ES-I3 (cell line): ENCODE results near the gene APMAP.
"Not testable (repeated sequence)": the region's sequence is repeated elsewhere in the genome, so short reads cannot be mapped to it uniquely, and the experiment has no call there.

ENCODE experiments used
- H3K36me3 ChIP-seq: 2 replicates; pipeline ENCODE4 v1.6.1; 2013; ENCODE audit warnings: mild to moderate bottlenecking, low read length, control low read depth, moderate library complexity; ENCODE audit not compliant: insufficient read depth
- H3K4me1 ChIP-seq: 2 replicates; pipeline ENCODE4 v1.6.1; 2013; ENCODE audit warnings: mild to moderate bottlenecking, control low read depth, low read length; ENCODE audit not compliant: insufficient read depth
- H3K9ac ChIP-seq: 2 replicates; pipeline ENCODE4 v1.6.1; 2013; ENCODE audit warnings: low read depth, mild to moderate bottlenecking, low read length, moderate library complexity
- H3K9me3 ChIP-seq: 2 replicates; pipeline ENCODE4 v1.6.1; 2013; ENCODE audit warnings: mild to moderate bottlenecking, low read length, moderate library complexity; ENCODE audit not compliant: control insufficient read depth, insufficient read depth

The APMAP gene

GRCh38 chr20:24954151-24954550 lies 38.4 kb downstream of the APMAP start:
- no peaks in the 10 kb centered on the region for H3K4me1 ChIP-seq
- H3K9ac ChIP-seq = no peak overlapping the region
- no peaks in the 10 kb centered on the region for H3K9me3 ChIP-seq
- H3K36me3 ChIP-seq = no peaks in the 10 kb centered on the region; the same call in none of the 2 replicates

- Histone ChIP-seq H3K36me3 (no peaks in the 10 kb centered on the region; the same call in none of the 2 replicates), H3K9me3 (no peaks in the 10 kb centered on the region), H3K9ac (no peak overlapping the region), H3K4me1 (no peaks in the 10 kb centered on the region)
These were observed 38.9 kb downstream of the APMAP start for GRCh38 chr20:24953621-24954133.

DNA sequence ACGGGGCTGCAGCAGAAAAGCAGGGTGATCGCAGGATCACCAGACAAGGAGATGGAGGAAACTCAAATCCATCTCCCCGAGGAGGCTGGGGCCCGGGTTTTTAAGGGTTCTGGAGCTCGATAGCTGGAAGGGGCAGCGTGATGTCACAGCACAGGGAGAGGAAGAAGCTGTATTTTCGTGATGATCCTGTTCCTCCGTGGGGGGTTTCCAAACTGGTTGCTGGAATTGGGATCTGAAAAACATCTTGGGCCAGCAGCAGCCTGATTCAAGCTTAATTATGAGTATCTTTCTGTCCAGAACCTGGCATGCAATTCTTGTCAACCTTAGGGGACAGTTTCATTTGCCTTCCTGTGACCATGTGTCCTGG lies 39.4 kb downstream of the APMAP start:
- Histone ChIP-seq H3K4me1 (no peaks in the 10 kb centered on the region), H3K9me3 (no peaks in the 10 kb centered on the region), H3K36me3 (no peaks in the 10 kb centered on the region; the same call in none of the 2 replicates), H3K9ac (no peak overlapping the region)

- no peaks in the 10 kb centered on the region; the same call in 1 of the 2 replicates for H3K36me3 ChIP-seq
- no peaks in the 10 kb centered on the region for H3K9me3 ChIP-seq
- no peaks in the 10 kb centered on the region for H3K4me1 ChIP-seq
- H3K9ac ChIP-seq = no peak overlapping the region
These were observed 40.0 kb downstream of the APMAP start for GRCh38 chr20:24952376-24953208.

GRCh38 chr20:24951536-24952083 lies 40.9 kb downstream of the APMAP start:
- H3K4me1 ChIP-seq = no peaks in the 10 kb centered on the region
- H3K9me3 ChIP-seq = no peaks in the 10 kb centered on the region
- no peaks in the 10 kb centered on the region; the same call in 1 of the 2 replicates for H3K36me3 ChIP-seq
- H3K9ac ChIP-seq = no peak overlapping the region

- no peaks in the 10 kb centered on the region for H3K4me1 ChIP-seq
- no peak overlapping the region for H3K9ac ChIP-seq
- no peaks in the 10 kb centered on the region for H3K9me3 ChIP-seq
- H3K36me3 ChIP-seq = no peaks in the 10 kb centered on the region; the same call in 1 of the 2 replicates
These were observed 41.6 kb downstream of the APMAP start for GRCh38 chr20:24950836-24951525.

- no peaks in the 10 kb centered on the region for H3K9me3 ChIP-seq
- no peak overlapping the region for H3K9ac ChIP-seq
- H3K4me1 ChIP-seq = no peaks in the 10 kb centered on the region
- no peaks in the 10 kb centered on the region; the same call in 1 of the 2 replicates for H3K36me3 ChIP-seq
These were observed 42.3 kb downstream of the APMAP start for GRCh38 chr20:24950128-24950835.

DNA sequence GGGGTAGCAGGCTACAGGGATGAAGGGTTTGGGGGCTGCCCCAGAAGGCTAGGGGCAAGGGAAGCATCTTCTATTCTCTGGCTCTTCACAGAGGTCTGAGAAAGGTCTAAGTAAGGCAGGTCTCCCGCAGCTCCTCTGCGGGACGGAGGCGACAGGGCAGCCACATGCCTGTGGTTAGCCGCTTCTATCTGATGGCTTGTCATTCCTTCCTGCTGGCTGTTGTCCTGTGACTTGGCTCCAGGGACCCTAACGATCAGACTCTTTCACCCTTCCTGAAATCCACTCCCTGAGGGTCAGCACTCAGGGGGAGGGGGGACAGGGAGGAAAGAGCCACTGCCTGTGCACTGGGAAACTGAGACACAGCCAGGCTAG lies 42.8 kb downstream of the APMAP start:
- no peaks in the 10 kb centered on the region for H3K9me3 ChIP-seq
- no peaks in the 10 kb centered on the region for H3K4me1 ChIP-seq
- no peaks in the 10 kb centered on the region; the same call in 1 of the 2 replicates for H3K36me3 ChIP-seq
- no peak overlapping the region for H3K9ac ChIP-seq

- Histone ChIP-seq H3K9me3 (no peaks in the 10 kb centered on the region), H3K36me3 (no peaks in the 10 kb centered on the region; the same call in 1 of the 2 replicates), H3K4me1 (no peaks in the 10 kb centered on the region), H3K9ac (no peak within 1 kb of the TSS)
These were observed 43.4 kb downstream of the APMAP start, which contains the start of gene CST7 for GRCh38 chr20:24948939-24949679. TSS of gene CST7 (plus strand) at chr20:24949269. CDS start at chr20:24949506, 237 bp downstream.

DNA sequence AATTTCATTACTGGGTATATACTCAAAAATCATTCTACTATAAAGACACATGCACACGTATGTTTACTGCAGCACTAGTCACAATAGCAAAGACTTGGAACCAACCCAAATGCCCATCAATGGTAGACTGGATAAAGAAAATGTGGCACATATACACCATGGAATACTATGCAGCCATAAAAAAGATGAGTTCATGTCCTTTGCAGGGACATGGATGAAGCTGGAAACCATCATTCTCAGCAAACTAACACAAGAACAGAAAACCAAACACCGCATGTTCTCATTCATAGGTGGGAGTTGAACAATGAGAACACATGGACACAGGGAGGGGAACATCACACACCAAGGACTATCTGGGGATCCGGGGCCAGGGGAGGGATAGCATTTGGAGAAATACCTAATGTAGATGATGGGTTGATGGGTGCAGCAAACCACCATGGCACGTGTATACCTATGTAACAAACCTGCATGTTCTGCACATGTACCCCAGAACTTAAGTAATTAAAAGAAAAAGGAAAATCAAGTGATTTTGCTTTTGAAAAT lies 44.1 kb downstream of the APMAP start:
- H3K36me3 ChIP-seq, H3K9ac ChIP-seq, H3K4me1 ChIP-seq, H3K9me3 ChIP-seq: not testable (repeated sequence)

DNA sequence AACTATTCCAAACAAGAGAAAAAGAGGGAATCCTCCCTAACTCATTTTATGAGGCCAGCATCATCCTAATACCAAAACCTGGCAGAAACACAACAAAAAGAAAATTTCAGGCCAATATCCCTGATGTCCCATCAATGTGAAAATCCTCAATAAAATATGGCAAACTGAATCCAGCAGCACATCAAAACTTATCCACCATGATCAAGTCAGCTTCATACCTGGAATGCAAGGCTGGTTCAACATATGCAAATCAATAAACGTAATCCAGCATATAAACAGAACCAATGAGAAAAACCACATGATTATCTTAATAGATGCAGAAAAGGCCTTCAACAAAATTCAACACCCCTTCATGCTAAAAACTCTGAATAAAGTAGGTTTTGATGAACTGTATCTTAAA lies 46.2 kb downstream of the APMAP start:
- H3K9me3 ChIP-seq, H3K36me3 ChIP-seq, H3K4me1 ChIP-seq, H3K9ac ChIP-seq: not testable (repeated sequence)

- H3K9ac ChIP-seq = no peak overlapping the region
- no peaks in the 10 kb centered on the region for H3K9me3 ChIP-seq
- H3K36me3 ChIP-seq = no peaks in the 10 kb centered on the region
These were observed 48.8 kb downstream of the APMAP start for GRCh38 chr20:24943731-24944130.

GRCh38 chr20:24943196-24943595 lies 49.4 kb downstream of the APMAP start:
- Histone ChIP-seq H3K4me1 (no peaks in the 10 kb centered on the region), H3K9me3 (no peaks in the 10 kb centered on the region), H3K9ac (no peak overlapping the region), H3K36me3 (no peaks in the 10 kb centered on the region)

More at GRCh38 chr20:24943731-24944130, 48.8 kb downstream of the APMAP start:
- no peaks in the 10 kb centered on the region for H3K4me1 ChIP-seq
